GM04504 (cell line): ENCODE measurements around the gene MAP3K7CL.

Source experiments
- DNase-seq: peaks from one replicate; pipeline ENCODE4 v3.0.0-alpha.2; 2012; ENCODE audit warnings: low read depth

The MAP3K7CL gene, protein sequence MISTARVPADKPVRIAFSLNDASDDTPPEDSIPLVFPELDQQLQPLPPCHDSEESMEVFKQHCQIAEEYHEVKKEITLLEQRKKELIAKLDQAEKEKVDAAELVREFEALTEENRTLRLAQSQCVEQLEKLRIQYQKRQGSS

DNA sequence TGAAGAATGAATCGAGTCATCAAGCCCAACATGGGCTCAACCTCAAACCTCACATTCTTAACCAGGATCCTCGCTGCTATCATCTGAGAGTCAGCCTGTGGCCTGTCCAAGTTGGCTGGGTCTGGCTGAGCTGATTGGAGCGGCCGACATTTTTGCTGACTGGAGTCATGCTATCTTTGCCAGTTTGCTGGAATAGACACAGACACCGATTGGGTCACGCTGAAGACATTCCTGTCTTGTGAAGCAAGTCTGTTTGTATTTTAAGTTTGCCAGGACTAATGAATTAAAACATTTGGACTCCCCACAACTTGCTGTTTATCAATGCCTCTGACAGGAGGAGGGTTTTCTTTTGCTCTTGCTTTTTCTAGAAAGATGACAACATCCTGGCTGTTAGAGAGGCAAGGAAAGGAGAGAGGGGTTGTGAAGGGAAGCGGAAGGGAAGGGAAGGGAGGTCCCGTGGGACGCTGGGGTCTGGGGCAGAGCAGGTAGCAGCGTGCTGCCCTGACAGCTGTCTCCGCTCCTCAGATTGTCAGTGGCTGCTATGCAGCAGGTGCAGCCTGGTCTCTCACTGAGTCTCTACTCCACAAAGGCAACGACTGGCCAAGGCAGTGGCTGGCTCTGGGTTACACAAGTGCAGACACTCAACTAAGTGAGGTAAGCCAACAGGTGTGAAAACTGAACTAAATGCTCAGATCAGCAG lies at the start of gene MAP3K7CL:
Gene MAP3K7CL, plus strand, starts transcription at position 375 of the 700 bp plus-strand sequence. CDS start 2,701 bp downstream, outside the sequence.
- peak; percentile 99 for DNase-seq

DNA sequence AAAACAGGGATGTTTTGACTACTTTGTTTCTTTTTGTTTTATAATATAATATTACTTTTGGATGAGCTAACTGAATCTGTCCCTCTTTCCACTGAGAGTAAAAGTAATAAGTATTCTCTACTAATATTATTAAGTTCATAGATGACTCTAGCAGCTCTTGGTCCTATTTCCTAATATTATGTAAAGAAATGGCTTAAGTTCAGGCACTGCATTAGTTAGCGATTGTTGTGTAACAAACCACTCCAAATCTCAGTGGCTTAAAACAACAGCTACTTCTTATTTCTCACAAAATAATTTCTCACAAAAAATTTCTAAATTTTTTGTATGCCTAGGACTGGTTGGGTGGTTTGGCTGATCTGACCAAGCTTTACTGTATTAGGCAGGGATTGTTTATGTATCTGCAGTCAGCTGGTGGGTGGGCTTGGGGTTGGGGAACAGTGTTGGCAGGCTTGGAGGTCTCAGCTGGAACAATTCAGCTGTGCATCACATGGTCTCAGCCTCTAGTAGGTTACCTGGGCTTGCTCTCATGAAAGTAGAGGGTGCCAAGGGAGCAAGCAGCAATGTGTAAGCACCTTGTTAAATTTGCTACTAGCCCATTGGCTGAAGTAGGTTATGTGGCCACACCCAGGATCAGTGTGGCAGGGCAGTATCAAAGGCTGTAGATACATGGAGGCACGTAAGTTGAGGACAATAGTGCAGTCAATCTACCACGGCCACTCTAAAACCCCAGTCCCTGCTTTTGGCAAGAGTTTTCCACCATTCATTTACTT lies 48.2 kb upstream of the MAP3K7CL start:
- DNase-seq: no peak

DNA sequence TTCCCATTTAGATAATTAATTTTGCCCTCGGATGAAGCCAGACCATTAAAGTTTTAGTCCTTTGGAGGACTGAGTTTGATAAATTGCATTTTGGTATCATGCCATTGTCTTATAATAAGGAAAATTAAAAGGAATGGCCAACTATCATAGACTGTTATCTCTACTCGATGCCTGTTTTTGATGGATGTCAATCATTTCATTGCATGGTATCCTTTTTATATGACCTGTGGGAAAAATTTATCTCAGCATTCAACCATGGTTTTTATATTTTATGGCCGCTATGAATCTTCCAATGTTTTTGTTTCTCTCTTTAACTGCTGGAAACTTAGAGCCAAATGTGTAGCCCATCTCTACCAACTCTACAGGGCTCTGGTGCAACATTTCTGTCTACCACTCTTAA lies 47.1 kb upstream of the MAP3K7CL start:
- DNase-seq: no peak

DNA sequence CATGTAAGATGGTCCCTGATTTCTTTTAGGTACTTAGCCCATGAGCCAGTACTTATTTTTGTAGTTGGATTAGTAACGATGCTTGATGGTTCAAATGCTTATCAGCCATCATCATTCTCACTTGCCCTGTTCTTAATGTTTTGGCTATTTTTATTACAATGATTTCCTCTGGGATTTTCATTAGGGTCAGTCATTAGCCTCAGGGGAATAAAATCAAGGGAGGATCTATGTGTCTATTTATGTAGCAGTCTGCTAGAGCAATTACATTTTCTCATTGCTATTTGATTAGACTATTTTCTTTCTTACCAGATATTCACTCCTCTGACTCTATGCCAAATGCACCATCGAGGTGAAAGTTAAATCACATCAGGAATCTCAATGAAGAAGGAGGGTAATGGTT lies 46.1 kb upstream of the MAP3K7CL start:
- no peak for DNase-seq

DNA sequence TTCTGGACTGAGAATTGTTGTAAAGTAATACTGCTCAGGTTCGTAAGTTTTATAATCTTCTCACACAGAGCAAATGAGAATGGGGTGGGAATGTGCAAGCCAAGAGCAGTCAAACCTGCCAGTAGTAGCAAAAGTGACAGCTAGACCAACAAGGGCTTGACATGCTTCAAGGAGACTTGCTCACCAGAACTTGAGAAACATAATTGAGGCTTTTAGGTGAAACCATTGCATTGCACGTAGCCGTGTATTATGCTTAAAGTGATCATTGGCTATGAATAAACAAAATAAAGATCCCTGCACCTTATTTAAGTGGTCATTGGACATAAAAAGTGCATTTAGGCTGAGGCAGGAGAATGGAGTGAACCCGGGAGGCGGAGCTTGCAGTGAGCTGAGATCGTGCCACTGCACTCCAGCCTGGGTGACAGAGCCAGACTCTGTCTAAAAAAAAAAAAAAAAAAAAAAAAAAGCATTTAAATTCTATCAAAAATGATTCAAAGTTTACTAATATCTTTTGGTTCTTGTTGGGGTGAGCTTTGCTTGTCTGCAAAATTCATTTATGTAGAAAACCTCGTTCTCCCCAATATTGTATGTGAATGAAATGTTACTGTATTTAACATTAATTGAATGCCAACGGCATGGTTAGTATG lies 45.2 kb upstream of the MAP3K7CL start:
- no peak for DNase-seq

DNA sequence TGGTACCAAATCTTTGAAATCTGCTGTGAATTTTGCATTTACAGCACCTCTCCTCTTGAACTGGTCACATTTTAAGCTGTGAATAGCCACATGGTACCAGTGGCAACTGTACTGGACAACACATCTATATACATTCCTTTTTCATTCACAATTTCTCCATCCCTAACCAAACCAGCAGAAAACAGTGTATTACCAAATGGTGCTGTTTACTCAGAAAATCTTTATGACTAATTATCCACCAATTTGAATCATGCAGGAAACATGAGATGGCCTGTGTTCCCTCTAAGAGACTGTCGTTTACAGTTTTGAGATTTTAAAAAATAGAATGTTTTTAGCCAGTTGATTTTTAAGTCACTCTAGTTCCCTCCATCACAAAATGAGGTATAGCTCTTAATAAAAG lies 39.4 kb upstream of the MAP3K7CL start:
- DNase-seq: no peak

DNA sequence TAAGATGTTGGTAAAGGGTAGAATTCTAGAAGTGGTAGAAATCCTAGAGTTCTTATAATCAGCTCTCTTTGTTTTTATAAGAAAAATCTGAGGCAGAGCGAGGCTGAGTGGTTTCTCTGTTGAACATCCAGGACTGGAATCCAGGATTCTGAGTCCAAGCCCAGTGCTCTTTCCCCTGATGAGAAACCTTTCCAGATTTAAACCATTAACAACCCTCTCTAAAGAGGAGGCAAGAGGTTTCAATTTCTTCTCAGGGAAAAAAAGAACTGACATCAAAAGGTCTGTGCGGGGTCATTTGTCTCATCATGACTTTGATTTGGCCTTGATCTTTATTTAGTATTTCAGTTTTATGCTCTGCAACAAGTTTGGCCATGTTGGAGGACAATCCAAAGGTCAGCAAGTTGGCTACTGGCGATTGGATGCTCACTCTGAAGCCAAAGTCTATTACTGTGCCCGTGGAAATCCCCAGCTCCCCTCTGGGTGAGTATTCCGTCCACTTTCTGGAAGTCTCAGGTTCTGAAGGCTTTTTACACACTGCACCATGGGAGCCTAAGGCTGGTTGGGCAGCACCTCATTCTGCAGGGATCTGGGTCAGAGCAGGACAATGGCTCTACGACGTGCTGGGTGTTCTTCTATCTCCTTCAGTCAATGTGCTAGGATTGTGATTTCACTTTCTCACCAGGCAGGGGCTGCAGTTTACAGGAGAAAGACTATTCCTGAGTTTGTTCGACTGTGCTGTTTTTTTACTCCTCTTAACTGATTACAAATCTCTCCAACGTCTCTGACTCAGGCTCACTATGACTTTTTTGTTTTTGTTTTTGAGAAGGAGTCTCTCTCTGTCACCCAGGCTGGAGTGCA lies 38.1 kb upstream of the MAP3K7CL start:
- DNase-seq: no peak

DNA sequence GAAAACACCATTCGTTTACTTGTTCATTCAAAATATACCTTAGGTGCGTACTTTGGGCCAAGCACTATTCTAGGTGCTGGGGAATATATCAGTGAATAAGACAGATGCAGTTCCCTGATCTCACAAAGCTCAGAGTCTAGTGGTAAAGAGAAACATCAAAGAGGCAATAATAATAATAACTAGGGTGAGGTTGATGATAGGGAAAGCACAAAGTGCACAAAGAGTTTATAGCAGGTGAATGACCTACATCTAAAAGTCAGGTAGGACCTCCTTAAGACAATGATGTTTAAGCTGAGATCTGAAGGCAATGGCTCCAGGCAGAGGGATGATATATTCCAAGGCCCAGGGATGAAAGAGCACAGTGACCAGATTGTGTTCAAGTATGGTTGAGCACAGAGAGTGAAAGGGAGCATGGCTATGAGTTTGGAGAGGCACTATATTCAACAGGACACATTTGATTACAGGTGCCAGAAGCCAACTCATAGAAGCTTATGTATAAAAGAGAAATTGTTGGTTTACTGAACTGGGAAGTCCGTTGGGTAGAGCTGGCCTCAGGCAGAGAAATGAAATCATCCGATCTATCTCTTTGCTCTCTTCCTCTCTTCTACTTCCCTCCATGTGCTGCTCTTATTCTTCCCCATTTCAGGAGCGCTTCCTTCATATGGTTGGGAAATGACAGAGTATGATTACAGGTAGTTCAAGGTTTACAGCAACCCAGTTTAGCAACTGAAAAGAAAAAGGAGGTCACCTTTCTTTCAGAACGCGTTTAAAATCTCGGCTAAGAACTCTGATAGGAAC lies 34.0 kb upstream of the MAP3K7CL start:
- no peak for DNase-seq

DNA sequence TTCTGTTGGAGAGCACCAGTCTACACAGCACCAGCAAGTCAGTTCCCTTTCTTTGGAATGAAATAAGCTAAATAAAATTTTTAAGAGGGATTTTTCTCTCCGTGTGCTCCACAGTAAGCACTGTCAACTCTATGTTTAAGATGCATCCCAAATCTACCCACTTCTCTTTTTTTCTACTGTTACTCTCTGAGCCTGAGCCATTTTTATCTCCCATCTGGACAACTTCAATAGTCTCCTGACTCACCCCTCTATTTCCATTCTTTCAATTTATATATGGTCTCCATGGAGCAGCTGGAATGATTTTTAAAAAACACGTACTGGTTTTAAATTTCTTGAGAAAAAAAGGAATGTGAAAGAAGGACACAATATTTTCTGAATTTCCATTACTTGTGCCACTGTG lies 32.3 kb upstream of the MAP3K7CL start:
- DNase-seq: no peak

DNA sequence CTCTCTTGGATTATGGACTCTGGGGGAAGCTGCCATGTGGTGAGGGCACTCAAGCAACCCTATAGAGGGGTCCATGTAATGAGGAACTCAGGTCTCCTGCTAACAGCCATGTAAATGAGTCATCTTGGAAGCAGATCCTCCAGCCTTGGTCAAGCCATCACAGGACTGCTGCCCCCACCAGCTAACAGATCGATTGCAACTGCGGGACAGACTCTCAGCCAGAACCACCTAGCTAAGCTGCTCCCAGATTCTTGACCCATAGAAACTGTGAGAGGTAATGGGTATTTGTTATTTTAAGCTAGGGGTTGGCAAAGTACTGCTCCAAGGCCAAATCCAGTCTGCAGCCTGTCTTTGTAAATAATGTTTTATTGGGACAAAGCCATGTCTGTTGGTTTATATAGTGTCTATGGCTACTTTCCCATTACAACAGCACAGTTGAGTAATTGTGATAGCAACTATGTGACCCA lies 27.6 kb upstream of the MAP3K7CL start:
- DNase-seq: no peak

DNA sequence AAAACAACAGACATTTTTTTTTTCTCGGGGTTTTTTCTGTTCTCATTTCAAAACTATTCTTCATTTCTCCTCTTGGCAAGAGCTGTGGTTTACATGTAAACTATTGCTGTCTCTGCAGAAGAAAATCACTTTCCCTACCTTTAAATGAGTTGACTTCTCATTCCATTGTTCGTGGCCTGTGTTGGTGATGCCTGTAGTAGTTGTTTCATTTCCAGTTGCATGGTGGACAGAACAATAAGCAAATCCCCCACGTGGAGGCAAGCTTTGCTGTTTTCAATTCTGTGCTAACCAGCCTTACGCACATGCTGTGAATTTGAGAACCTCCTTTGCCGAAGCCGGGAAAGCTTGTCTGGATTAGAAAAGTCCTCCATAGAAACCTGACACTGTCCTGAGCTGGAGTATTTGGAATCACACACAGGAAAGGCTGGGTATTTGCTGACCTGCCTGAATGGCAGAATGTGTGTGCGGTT lies 26.2 kb upstream of the MAP3K7CL start:
- no peak for DNase-seq

DNA sequence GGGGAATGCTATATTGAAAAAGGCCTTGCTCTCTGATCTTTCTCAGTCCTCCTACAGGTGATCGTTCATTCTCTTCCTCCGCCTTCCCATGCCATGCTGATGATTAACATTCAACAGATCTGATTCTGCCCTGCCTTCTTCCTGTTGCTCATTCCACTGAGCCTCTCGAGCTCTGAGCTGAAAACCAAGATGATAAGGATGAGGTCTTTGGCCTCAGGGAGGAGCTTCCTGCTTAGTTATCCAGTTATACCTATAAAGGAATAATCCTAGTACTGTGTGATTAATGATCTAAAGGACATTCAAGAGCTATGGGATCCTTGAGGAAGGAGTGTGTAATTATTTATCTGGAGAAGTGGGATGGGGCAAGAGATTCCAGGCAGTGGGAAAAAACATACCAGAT lies 25.2 kb upstream of the MAP3K7CL start:
- no peak for DNase-seq

DNA sequence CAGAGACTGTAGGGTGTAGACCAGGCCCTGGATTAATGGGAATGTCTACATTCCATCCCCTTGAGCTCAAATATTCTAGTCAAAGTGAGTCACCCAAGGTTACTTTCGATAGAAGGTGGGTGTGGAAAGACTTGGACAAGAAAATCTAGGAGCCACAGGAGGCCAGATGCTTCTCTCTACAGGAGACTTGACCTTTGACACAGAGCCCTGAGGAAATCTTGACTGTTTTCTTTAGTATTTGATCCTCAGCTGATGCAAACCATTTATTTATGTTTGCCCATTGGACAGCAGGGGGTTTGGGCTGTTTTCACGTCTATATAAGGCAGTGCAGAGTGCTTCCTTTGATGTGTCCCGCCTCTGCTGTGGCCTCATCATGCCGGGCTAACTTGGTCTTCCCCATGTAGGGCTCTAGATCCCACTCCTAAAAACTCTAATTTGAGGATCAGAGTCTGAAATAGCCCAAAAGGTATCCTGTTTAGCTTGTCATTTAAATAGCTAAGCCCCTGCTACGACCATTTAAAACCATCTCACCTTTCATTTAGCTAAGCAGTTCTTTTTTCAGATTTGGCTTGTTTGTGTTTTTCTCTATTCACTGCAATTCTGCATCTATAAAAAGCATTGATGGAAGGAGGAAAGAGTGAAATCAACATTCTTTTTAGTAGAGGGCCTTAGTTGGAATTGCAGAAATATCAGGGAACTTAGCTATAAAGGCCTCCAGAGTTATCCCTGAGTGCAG lies 15.5 kb upstream of the MAP3K7CL start:
- DNase-seq: no peak

DNA sequence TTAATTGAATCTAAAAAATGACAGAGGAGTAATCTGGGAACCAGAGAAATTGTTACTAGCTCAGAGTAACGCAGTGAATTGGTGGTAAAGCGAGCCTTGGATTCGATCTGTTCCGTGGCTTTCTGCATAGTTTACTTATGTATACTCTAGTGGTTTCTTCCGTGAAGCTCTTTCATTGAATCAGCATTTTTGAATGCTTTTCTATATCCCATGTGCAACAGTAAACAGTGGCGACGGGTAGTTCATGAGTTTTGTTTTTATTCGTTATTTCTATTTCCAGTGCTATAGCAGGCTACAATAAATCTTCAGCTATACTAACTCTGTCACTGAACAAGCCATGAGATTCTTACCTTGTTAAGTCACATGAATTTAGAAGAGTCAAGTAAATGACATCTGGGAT lies 14.5 kb upstream of the MAP3K7CL start:
- no peak for DNase-seq

DNA sequence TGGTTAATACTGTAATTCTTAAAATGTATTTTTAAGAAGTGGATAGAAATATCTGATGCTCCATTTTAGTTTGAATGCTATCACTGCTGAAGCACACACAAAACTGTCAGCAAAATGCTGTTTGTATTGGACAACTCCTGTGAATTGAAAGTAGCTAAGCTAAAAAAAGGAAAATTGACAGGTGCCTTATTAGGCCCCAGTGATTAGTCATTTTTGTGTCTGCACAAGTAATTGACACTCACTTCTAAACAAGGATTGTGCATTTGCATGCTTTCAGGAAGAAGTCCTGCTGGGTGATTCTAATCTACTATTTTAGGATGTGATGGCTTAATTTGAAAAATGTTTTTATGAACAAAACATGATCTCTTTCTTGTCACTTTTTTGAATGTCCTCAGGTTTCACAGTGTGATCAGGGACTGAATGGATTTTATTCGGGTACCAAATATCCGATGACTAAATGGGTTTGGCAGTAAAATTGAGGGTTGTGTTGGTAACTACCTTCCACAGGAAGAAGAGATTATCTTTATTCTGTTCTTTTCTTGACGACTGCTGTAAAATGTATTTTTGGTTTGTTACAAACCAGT lies 13.0 kb upstream of the MAP3K7CL start:
- no peak for DNase-seq

DNA sequence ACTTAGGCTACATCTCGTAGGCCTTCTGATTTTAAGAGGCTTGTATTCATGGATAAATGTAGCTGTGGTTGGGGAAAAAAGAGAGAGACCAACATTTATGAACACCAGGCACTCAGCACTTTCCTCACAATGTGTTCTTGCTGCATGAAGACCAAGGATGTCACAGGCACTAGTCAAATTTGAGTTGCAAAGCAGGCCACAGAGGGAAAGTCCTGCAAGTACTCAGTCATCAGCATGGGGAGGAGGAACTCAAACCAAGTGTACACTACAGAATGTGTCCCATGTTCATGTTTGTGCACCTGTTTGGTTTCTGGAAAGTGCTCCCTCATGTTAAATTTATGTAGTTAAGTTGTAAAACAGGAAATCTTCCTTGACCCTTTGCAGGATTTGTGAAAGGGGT lies 8.7 kb upstream of the MAP3K7CL start:
- DNase-seq: no peak

DNA sequence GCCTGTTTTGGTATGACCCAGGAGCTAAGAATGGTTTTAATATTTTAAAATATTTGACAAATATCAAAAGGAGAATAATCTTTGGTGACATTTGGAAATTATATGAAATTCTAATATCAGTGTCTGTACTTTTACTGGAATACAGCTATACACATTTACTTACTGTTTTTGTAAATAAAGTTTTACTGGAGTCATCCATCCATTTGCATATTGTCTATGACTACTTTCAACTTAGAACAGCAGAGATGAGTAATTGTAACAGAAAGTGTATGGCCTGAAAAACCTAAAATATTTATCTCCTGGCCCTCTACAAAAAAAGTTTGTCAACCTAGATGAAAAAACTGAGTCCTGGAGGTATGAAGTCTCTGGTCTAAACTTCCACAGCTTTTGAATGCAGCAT lies 5.8 kb upstream of the MAP3K7CL start:
- DNase-seq: no peak

DNA sequence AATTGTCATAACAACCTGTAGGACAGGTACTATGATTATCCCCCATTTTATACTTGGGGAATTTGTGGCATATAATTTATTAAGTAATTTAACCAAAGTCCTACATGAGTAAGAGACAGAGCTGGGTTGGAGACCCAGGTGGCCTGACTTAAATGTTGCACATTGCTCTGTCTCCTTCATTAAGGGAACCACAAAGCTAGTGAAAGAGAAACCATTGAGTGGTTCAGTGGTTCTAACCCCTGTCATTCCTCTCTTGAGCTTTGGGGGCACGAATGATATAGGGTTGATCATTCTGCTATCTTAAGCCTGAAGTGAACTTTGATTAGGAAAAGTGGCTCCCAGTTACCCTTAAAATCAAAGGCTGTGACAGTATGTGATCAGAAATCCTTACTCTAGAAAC lies 5.3 kb upstream of the MAP3K7CL start:
- DNase-seq: no peak

DNA sequence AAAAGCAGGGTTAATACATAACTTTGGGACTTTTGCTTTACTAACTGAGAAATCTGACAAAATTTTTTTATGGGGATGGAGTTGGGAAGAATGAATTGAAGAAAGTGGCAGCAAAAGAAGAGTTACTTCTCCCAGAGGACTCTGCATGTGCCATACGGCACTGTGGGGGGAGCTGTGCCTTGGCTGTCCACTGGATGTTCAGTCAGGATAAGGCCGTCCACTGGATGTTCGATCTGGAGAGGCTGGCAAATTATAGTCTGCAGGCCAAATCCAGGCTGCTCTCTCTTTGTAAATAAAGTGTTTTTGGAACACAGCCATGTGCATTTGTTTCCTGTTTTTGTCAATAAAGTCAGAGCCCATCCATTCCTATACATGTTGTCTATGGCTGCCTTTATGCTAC lies 4.5 kb upstream of the MAP3K7CL start:
- DNase-seq: no peak

DNA sequence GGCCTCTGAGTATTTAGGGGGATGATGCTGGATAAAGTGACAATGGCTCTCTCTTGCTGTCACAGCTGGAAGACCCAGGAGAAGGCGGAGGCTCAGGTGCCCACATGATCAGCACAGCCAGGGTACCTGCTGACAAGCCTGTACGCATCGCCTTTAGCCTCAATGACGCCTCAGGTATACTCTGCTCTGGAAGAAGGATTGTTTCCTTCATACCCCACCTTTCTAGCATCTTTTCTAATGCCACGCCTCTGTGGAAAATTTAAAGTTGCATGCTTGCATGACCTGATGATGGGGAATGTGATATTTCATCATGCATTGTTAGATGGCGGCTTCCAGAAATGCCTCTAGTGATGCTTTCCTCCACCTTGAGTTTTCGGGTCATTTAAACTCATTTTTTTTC lies 2.8 kb downstream of the MAP3K7CL start:
- DNase-seq: no peak
